GM19397 (cell line): ENCODE results near the gene ERRFI1.

ENCODE experiments used
- ATAC-seq: cut with Tn5 transposase; IDR thresholded peaks from one replicate; pipeline ENCODE4 v1.9.1; 2021; ENCODE audit warnings: mild to moderate bottlenecking, moderate library complexity; ENCODE audit not compliant: unreplicated experiment

ERRFI1 gene

DNA sequence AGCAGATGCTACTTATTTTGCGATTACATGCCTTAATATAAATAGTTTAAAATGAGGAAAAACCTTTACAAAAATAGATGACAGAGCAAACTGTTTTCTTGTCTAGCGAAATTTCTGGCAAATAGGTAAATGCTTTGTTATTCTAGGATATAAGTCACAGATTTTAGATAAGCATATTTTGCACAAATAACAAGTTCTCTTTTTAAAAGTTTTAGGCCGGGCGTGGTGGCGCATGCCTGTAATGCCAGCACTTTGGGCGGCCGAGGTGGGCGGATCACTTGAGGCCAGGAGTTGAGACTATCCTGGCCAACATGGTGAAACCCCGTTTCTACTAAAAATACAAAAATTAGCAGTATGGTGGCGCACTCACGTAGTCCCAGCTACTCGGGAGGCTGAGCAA lies 20.3 kb upstream of the ERRFI1 start:
- ATAC-seq, result no peak

DNA sequence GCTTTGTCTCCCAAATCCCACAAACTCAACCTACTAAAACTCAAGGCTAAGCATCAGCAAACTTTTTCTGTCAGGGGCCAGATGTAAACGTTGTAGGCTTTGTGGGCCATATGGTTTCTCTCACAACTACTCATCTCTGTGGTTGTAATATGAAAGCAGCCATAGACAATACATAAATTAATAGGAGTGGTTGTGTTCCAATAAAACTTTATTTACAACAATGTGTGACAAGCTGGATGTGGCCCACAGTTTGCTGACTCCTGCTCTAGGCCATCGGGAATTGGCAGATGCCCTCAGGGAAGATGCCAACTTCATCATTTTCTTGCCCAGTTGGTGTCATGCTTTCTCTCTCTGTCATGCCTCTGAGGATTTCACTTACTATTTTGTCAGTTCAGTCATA lies 17.5 kb upstream of the ERRFI1 start:
- ATAC-seq, result no peak

DNA sequence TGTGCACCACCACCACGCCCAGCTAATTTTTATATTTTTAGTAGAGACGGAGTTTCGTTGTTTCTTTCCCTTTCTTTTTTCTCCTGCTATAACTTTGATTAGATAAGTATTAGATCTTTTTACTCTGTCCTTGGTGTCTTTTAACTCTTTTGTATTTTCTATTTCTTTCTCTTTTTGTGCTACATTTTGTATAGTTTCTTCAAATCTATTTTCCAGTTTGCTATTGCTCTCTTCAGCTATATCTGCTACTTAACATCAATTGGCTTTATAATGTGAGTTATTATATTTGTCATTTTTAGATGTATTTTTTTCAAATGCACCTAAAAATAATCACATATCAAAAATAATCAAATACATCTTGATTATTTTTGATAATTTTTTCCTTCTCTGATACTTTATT lies 16.0 kb upstream of the ERRFI1 start:
- ATAC-seq, result no peak

DNA sequence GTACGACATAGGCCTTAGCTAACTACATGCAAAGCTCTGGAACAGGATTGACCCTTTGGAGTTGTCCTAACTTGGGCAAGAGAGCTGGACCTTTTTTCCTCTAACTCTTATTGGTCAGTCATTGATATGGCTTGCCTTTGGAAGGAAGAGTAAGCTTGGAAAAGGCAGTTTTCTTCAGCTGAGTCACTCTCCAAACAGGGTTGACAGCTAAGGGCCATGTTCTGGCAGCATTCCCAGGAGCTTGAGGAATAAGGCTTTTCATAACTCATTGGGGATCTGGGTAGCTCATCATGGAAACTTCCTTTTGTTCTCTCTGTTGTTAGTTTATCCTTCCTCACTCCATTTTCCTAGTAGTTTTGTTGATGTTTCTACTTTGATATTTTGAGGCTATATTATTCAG lies 14.5 kb upstream of the ERRFI1 start:
- ATAC-seq, result no peak

DNA sequence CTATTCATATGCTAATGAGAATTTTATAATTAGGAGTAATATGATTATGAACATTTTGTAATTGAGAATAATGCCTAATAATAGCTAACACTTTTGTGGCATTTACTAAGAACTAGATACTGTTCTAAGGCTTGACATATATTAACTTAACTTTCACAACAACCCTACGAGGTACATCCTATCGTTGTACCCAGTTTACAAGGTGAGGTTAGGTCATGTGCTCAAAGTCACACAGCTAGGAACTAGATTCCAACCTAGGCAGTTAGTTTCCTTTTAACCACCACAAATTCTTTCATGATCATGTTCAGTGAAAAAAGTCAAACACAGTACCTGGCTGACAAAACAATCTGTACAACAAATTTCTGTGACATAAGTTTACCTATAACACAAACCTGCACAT lies 13.0 kb upstream of the ERRFI1 start:
- ATAC-seq, result no peak

DNA sequence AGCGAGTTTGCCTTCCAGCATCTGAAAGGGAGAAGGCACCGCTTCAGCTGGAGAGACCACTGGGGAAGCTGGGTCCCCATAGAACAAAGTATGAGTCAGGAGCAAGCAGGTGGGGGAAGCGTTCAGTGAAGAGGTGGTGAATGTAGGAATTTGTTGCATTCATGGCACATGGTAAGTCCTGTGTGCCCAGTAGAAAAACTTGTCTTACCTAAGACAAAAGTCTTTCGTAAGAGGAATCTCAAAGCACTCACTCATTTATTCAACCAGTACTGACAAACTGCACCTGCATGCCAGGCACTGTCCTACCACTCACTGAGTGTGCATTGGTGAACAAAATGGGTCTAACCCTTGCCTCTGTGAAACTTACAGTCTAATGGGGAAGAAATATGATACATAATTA lies 9.2 kb upstream of the ERRFI1 start:
- ATAC-seq, result no peak

DNA sequence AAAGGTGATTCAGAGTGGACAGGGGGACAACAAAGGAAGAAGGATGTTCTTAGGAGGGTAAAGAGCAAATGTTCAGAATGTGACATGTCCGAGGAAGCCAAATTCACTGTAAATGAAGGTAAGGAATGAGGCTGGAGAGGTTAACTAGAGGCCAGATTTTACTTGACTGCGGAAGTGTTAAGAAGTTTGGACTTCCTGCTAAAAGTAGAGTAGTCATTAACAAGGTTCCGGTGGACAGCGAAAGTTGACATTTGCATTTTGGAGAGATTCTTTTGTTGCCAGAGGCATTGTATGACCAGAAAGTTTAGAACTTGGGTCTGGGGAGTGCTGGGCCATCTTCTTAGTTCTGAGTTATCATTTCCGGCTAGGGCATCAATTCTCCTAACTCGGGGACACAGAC lies 7.2 kb upstream of the ERRFI1 start:
- no peak for ATAC-seq

DNA sequence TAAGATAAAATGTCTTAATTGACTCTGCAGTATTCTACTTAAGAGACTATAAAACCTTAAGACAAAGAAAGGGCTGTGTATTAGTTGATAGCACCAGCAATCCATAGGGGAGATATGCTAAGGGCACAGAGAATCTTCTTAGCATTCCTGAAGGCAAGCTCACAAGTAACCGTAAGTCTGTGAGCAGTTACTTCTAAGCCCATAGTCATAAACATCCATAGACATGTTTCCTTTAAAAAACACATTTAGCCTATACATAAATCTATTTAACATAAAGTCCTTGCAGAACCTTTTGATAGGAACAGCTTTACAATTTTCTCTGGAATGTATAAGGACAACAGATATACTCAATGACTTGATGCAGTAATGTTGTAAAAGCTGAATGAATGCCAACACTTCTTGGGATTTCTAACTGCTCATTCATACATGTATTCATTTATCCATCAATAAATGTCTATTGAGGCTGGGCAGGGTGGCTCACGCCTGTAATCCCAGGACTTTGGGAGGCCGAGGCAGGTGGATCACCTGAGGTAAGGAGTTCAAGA lies 6.3 kb upstream of the ERRFI1 start:
- no peak for ATAC-seq

DNA sequence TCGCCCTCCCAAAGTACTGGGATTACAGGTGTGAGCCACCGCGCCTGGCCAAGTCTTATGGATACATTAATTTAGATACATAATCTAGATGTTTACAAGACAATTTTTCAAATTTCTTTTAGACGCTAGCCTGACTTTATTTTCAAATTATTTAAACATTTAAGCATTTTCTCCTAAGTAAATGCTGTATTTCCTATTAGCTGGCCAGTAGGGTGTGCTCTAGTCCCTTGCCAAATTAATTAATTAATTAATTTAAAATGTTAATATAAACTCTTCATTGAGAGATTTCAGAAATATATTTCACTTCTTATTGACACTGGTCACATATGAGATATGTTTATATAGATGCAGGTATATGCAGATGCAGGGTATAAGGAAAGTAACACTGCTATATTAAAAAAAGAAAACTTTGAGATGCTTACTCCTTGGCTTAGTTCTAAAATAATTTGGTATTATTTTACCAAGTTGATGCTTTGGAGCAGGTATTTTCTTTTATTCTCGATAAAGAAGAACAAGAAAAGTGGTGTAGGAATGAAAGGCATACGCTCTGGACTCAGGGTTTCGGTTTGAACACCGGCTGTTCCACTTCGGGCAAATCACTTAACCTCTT lies 5.2 kb upstream of the ERRFI1 start:
- ATAC-seq, result no peak

DNA sequence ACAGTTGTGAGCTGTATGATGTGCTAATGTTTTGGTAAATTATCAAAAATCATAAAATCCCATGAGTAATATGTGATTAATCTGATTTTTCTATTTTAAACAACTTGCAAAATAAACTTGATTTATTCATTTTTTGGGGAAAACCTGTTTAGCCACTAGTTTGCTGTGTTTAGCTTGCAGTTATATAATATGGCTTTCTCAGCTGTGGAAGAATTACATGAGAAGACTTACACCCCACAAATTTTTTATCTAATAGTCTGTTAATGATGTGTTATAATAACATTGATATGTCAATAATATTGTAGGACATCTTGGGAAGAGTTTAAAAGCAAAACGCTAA lies 2.4 kb upstream of the ERRFI1 start:
- ATAC-seq, result no peak

DNA sequence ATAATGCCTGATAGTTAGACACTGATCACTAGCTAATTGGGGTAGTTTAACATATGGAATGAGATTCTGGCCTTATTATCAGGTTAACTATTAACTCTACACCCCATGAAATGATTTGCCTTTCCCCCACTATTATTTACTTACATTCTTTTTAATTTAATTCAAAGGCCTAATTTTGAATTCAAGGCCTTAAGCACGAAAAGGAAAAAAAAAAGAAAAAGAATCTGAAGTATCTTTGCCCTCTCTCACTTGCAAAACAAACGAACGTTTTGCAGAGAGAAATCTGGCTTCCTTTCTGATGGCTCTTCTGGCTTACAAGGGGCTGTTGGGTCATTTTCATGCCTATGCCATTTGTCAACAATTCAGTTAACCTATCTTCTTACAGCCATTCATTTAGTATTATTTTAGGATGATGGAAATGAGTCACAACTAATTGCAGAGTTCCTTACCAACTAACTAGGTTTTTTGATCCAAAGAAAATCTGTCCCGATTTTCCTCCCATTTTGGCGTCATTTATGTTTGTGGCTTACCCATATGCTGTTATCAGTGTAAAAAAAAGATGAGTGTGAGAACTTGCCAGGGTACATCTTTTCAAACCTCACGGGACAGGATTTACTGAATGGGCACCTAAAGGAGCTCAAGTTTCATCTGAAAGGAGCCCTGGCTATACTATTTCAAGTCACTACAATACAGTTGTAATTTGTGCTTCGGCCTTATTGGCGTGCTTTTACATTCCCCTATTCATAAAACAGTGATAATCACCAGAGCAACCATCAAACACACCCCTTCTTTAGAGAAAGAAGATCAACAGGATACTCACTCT lies 1.9 kb upstream of the ERRFI1 start:
- no peak for ATAC-seq

DNA sequence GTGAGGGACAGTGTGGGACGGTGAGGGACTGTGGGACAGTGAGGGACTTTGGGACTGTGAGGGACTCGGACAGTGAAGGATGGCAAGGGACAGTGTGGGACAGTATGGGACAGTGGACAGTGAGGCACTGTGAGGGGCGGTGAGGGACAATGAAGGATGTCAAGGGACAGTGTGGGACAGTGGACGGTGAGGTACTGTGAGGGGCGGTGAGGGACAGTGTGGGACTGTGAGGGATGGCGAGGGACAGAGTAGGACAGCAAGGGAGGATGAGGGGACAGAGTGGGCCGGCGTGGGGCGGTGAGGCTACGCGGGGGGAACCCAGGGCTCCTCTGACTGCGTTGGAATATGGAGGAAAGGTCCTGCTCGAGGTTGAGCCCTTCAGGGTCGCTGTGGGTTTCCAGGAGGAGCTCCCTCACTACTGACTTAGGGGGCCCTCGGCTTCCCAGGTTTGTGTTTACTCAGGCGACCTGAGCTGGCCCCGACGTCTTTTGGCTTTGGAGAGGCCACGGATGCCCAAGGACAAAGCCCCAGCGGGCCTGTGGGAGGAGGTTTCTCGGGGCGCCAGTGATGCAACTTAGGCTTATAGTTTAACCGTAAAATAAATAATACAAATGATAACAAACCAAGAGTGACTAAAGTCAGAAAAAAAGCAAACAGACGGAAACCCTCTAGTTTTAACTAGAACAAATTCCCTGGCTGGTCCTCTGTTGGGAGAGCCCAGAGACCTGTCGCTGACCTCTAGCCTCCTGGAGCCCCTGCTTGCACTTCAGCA lies 1.1 kb upstream of the ERRFI1 start:
- ATAC-seq, result no peak

DNA sequence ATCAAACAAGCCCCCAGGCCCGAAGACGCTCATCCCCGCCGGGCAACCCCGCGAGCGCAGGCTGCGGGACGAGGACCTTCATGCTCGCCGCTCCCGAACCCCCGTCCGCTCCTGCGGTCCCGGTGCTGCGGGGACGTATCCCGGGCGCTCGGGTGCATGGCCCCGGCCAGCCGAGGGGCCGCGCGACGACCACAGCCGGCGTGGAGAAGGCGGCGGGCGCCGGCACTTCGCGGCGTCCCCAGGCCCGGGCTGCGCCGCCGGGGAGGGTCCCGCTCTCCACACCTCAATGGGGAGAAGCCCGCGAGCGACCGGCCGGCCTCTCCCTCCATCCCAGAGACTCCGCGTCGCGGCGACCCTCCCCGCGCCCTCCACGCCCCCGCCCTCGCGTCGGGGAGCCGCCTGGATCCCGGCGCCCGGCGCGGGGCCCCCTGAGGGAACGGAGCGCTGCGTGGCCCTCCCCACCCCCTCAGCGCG lies 401 bp downstream of the ERRFI1 start:
- peak; percentile 34 for ATAC-seq

DNA sequence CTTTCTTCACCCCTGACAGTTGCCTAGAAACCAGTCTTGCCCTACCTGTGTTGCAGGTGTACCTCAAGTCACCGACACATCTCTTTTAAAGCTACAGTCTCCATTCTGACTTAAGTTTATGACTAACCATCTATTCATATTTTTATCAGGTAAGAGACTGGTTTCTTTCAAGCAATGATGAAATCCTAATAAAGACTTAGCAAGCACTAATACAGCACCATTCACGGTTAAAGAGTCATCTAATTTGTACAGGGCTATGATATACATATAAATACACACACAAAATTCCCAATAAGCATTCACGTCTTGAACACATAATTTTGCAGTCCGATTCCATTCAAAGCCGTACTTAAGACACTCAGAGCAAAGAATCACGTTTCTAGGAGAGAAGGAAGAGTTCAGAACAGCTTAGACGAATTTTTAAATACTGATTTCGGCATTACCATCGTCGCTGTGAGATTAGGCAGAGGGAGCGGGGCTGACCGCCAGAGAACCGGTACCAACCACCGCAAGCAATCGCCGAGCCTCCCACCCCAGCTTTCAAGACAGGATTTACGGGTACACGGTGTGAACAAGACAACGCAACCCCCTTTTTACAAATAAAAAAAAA lies 943 bp downstream of the ERRFI1 start:
- no peak for ATAC-seq

DNA sequence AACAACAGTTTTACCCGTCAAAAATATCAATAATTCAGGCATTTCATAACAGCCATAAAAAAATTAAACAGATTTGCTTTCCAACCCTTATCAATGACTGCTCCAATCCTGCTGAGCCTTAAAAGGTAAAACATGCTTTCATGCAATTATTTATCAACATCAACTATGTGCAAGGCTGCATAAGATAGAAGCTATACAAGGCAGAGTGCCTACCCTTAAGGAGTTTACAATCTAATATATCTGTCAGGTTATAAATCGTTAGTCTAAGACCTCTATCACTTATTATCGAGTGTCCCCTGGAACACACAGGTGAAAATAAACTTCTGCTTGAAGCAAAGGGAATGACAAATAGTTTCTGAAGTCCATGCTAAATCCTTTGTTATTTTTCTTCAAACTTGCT lies 1.8 kb downstream of the ERRFI1 start:
- no peak for ATAC-seq

DNA sequence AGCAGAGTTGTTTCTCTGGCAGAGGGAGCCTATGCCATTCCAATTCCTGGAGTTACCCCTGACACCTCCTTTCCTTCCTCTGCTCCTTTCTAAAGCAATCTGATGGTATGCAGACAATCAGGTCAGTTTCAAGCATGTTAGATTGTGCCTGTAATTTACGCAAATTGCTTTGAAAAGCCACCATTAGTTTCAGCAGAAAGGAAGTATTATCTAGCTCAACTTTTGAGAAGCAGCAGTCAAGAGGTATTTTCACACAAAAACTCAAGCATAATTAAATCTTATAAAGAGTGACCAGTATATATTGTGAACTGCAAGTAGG lies 2.2 kb downstream of the ERRFI1 start:
- no peak for ATAC-seq

DNA sequence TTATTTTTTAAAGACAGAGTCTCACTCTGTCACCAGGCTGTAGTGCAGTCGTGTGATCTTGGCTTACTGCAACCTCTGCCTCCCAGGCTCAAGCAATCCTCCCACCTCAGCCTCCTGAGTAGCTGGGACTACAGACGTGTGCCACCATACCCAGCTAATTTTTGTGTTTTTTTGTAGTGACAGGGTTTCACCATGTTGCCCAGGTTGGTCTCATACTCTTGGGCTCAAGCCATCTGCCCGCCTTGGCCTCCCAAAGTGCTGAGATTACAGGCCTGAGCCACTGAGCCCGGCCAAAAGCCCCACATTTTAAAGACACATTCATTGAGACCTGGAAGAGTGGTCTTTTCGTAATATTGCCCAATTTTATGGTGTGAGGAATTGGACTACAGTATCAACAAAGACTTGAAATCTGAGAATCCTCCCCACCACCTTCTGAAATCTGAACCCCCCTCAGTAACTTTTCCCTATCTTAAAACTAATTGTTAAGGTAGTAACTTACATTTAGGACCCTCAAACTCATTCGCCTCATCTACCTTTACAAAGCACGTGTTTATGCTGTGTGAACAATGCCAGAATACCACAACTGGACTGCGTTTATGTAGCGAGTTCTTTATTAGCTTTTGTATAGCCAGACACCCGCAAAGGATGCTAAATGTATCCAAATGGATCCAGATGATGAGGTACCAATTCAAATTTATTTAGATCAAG lies 2.7 kb downstream of the ERRFI1 start:
- no peak for ATAC-seq

DNA sequence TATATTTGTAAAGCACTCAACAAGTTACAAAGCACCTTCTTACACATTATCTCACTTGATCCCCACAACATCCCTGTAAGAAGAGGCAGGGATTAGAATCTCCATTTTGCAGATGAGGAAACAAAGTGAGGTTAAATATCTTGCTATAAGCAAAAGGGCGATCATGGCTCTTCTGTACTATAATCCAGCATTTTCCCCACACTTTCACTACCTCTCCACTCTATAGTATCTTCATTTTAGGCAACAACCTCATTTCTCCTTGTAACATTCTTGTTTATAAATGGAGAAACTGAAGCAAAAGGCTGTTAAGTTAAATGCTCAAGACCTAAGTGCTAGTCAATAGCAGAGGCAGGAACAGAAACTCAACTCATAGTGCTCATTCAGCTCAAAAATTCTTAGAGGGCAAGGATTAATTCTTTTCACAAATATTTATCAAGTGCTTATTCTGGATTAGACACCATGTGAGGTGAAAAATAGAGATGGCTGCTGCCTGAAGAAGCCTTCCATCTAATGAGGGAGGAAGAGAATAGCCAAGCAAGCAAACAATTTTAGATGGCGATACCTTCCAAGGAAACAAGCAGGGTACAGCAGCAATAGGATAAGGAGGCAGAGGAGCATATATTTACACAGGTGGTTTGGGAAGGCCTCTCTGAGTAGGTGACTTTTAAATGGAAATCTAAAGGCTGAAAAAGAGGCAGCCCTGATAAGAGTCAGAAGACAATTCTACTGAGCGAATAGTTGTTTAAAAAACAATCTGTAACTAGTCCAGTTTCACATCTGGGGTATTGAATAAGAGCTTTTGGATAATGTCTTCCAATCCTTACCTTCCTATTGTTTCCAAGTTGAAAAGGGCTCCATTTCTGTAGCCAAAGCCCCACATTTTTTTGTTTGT lies 3.5 kb downstream of the ERRFI1 start:
- ATAC-seq, result no peak

DNA sequence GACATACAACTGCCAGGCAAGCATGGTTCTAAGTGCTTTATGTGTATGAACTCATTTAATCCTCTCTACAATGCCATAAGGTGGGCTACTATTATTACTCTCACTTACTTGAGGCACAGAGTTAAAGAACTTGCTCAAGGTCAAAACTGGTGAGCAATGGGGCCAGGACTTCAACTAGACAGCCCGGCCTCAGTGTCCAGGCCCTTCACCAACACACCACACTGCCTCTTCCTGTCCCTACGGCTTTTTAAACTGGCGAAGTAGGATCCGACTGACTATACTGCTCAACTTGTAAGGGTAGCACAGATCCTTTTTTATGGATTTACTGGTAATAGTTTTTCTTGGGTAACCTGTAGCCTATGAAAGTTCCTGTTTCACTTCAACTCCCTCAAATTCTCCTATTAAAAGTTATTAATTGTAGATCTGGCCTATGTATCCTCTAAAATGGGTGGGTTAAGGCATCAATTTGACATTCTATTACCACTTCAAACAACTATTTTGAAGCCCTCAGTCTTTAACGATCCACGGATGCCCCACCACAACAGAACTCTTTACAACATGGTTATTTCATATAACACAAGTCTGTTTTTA lies 4.3 kb downstream of the ERRFI1 start:
- no peak for ATAC-seq
